ENCODE results near the gene CMC2. TPM values are rescaled to one million over a fixed set of nuclear protein-coding genes. Genes with fewer than 3 reads are reported as not detected.

CMC2 gene
- total and polyA plus RNA-seq, 7 donors: 58.8 to 334 (median 121) TPM

GRCh38 chr16:81040842-81041241 lies 34.2 kb upstream of the CMC2 start:
- Histone ChIP-seq H3K9me3 (no peaks in the 10 kb centered on the region), H3K4me1 (peaks cover 19% of the 10 kb centered on the region), H3K4me3 (no peak overlapping the region), H3K27me3 (ENCODE audit: insufficient read depth in 3 of 3, low read length in 2 of 3) (no peaks in the 10 kb centered on the region), H3K36me3 (ENCODE audit: insufficient read depth in 1 of 2, low read depth in 1 of 2) (peaks cover 11 to 70% of the 10 kb centered on the region in 2 donors), H3K27ac (no peak overlapping the region)
- DNase-seq (no peak), ATAC-seq (no peak)
- intact Hi-C loops (cut with DNase I): no loop called here
- TF ChIP-seq CTCF (IDR thresholded peaks at IDR 0.05): no peak
- 87 to 90% (median 90%) methylated on average over 5 of the region's 5 CpGs for WGBS, 3 donors

DNA sequence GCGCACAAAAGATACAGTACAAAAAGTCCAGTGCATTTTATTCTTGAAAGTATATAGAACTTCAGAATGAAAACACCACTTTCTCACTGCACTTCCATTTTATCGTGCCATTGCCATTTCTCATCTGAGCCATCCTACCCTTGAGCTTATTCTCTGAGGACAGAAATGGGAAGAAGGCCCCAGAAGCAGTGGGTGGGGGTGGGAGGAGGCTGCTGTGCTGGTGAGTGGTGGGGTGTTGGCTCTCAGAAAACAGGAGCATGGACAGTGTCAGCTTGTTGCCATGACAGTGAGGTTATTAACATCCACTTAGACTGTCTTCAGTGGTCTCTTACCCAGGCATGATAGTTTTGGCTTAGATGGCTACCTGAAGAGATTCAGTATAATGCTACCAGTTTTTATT lies 33.4 kb upstream of the CMC2 start:
- TF ChIP-seq CTCF (IDR thresholded peaks at IDR 0.05): no peak
- Histone ChIP-seq H3K36me3 (ENCODE audit: insufficient read depth in 1 of 2, low read depth in 1 of 2) (peaks cover 11 to 63% of the 10 kb centered on the region in 2 donors), H3K4me3 (no peak overlapping the region), H3K4me1 (peaks cover 19% of the 10 kb centered on the region), H3K27me3 (ENCODE audit: insufficient read depth in 3 of 3, low read length in 2 of 3) (no peaks in the 10 kb centered on the region), H3K9me3 (no peaks in the 10 kb centered on the region), H3K27ac (no peak overlapping the region)
- ATAC-seq (no peak), DNase-seq (no peak)
- intact Hi-C loops (cut with DNase I): no loop called here
- 89 to 97% (median 91%) methylated on average over 2 of the region's 2 CpGs for WGBS, 3 donors

DNA sequence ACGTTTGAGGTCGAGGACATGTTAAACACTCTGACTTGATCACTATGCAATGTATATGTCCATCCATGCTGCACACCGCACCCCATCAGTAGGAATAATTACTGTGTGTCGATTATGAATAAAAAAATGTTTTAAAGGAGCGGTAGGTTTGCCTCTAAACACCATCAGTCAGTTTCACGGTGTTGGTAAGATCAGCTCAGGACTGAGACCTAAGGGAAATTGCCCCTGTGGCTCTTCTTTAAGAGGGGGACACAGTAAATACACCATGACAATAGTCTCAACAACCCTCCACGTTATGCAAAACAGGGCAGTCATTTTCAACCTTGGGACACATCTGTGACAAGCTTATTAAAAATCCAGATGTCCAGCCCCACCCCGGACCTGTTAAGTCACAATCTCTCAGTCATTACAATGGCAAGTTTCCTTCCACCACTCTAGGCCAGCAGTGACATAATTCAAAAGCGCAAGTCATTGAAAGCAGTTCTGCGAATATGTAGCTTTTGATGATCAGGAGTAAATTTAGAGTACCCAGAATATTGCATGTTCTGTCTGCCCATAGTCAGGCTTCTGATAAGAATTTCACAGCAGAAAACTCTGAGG lies 30.2 kb upstream of the CMC2 start:
- 19 to 21% (median 19%) methylated on average over 10 of the region's 10 CpGs for WGBS, 3 donors
- H3K9me3 ChIP-seq: no peaks in the 10 kb centered on the region
- intact Hi-C loops (cut with DNase I): loop anchor here (5.0 to 10.0 kb wide), 4 partner anchors 40 to 698 kb away; partner anchors contain the start of genes C16orf46 (in 2 of the 2) and GCSH (in 1 of the 2)
- no peak for TF ChIP-seq CTCF (IDR thresholded peaks at IDR 0.05)
- ATAC-seq (peak in 1 of 4 donors; percentile 46), DNase-seq (no peak)
- H3K36me3 ChIP-seq (ENCODE audit: insufficient read depth in 1 of 2, low read depth in 1 of 2): peaks cover 0 to 30% of the 10 kb centered on the region in 2 donors
- peak overlapping the region; percentile 92 for H3K4me3 ChIP-seq
- peak overlapping the region; percentile 80 for H3K27ac ChIP-seq
- peaks cover 19% of the 10 kb centered on the region for H3K4me1 ChIP-seq
- H3K27me3 ChIP-seq (ENCODE audit: insufficient read depth in 3 of 3, low read length in 2 of 3): no peaks in the 10 kb centered on the region

DNA sequence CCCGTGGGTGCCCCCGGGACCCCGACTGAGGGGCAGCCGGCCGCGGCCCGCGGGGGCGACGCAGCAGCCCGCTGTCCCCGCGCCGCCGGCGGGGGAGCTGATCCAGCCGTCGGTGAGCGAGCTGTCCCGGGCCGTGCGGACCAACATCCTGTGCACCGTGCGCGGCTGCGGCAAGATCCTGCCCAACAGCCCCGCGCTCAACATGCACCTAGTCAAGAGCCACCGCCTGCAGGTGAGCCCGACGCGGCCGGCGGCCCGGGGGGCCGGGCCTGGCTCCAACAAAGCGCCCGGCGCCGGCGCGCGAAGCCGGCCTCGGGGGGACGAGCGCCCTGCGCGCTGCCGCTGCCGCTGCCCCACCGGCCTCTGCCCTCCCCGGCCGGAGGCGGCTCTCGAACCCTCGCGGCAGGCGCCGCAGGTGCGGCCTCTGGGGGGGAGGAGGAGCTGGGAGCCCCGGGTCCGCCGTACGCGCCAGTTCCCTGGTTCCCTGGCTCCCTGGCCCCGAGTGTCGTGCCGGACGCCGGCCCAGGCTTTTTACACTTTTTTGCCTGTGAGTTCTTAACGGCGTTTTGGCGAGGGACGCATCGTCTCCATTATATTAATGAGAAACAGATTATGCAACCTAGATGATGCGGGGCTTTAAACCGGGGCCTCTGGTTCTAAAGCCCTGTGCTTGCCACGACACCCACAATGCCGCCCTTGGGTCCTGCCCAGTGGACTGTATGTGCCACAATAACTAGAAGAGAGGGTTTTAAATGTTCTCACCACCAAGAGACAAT lies 29.5 kb upstream of the CMC2 start:
- Histone ChIP-seq H3K4me3 (peak overlapping the region; percentile 92), H3K36me3 (ENCODE audit: insufficient read depth in 1 of 2, low read depth in 1 of 2) (peaks cover 0 to 23% of the 10 kb centered on the region in 2 donors), H3K27me3 (ENCODE audit: insufficient read depth in 3 of 3, low read length in 2 of 3) (no peaks in the 10 kb centered on the region), H3K4me1 (peaks cover 19% of the 10 kb centered on the region), H3K27ac (peak overlapping the region; percentile 80), H3K9me3 (no peaks in the 10 kb centered on the region)
- 0 to 1% (median 0%) methylated on average over 38 to 80 of the region's 80 CpGs for WGBS, 3 donors
- ATAC-seq (peak; percentile 8 to 35 (median 32)), DNase-seq (peak; percentile 34 to 61)
- intact Hi-C loops (cut with DNase I): loop anchor here (5.0 to 10.0 kb wide), 4 partner anchors 41 to 699 kb away; partner anchors contain the start of genes C16orf46 (in 2 of the 2) and GCSH (in 1 of the 2)
- no peak for TF ChIP-seq CTCF (IDR thresholded peaks at IDR 0.05)
